SK-MEL-5 (cell line): Measurements from ENCODE around the gene EPB41L5. TPM values are rescaled to one million over a fixed set of nuclear protein-coding genes. Genes with fewer than 3 reads are reported as not detected.

Source experiments
- DNase-seq: peaks from one replicate; pipeline ENCODE4 v3.0.0-alpha.2; 2016; ENCODE audit warnings: low read depth, low spot score
- in situ Hi-C: cut with HindIII; loops from 2 replicates; pipeline ENCODE4 v1.10.0; 2016; ENCODE audit warnings: low sequenced_read_pairs, high pct_unique_total_duplicates, low pct_unique_long_range_greater_than_20kb
- total RNA-seq: library from RNA; depleted of rRNA; stranded (reverse); fragments of >200 nt; shearing (Covaris generic); gene quantifications from 2 replicates; pipeline ENCODE4 v1.2.3, GENCODE V29; 2014

Gene EPB41L5
- total RNA-seq, 1 experiment from 2014 or later, result 7.1 TPM

DNA sequence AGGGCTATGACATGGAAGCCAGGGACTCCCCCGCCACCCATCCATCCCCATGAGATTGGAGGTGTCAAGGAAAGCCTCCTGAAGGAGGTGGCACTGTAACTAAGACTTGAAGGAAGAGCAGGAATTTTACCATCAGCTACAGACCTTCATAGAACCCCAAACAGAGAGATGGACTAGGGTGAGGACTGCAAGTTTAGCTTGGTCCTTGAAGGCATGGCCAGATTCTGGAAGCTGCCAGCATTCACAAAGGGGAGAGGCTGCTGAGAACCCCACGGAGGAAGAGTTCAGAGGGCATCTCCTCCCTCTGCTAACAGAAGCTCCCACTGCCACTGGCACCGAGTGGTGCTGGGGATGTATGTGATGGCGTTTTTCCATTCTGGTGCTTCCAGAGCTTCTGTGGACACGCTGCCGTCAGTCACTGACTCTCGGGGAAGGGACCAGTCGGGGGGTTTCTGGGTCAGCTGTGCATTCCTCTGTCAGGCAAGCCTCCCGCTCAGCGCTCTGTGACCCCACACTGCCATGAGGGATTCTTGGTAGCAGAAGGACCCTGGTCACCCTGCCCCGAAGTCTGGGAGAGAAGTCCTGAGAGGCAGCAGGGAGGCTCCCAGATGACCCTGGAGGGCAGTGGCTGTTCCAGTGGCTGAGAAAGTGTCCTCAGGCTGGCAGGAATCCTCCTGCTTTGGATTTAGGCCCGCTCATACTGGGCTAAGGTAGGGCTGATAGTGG lies 192.2 kb downstream of the EPB41L5 start:
- no peak for DNase-seq
- in situ Hi-C loops, result no loop called here

GRCh38 chr2:120206022-120206581 lies 193.2 kb downstream of the EPB41L5 start:
- peak; percentile 34 for DNase-seq
- in situ Hi-C loops, result no loop called here

- in situ Hi-C loops, result no loop called here
- no peak for DNase-seq
These were observed 195.8 kb downstream of the EPB41L5 start for GRCh38 chr2:120208381-120209353.

GRCh38 chr2:120209427-120210269 lies 196.8 kb downstream of the EPB41L5 start:
- no peak for DNase-seq
- in situ Hi-C loops, result no loop called here

DNA sequence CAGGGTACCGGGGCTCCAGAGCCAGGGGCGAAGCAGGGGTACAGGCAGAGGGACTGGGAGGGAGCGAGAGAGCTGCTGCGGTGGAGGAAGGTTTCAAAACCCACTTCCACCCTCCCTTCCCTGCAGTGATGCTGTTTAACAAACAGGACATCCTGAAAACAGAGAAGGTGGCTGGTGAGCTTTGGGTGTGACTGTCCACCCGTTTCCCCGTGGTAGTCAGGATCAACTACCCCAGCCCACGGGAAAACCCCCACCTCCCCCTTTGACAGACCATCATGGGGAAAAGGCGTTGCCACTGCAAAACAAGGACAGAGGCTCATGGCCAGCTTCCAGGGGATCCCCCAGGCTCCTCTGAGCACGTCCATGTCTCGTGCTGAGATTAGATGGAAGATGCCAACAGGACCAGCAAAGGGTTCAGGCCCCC lies 197.4 kb downstream of the EPB41L5 start:
- in situ Hi-C loops, result no loop called here
- no peak for DNase-seq

DNA sequence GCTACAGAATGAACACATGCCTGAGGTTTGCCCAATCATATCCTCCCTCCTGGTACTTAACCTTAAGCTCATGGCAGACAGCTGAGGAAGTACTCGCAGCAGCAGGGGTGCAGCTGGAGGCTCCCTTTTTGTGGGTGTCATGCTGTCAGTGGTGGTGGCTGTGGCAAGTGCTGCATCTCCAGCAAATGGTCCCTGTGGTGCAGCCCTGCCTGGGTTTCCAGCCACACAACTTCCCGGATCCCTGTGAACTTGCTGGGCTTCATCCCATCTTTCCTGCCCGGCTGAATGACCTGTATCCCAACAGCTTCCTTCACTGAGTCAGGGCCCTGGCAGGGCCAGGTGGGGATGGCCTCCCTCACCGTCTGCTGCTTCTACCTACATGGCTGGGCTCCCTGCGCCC lies 205.3 kb downstream of the EPB41L5 start:
- in situ Hi-C loops, result no loop called here
- DNase-seq, result no peak

GRCh38 chr2:120219291-120219690 lies 206.4 kb downstream of the EPB41L5 start:
- in situ Hi-C loops, result no loop called here

GRCh38 chr2:120219766-120220165 lies 206.9 kb downstream of the EPB41L5 start:
- DNase-seq, result no peak
- in situ Hi-C loops, result no loop called here

More at GRCh38 chr2:120219291-120219690, 206.4 kb downstream of the EPB41L5 start:
- DNase-seq, result no peak

GRCh38 chr2:120220756-120221155 lies 207.9 kb downstream of the EPB41L5 start:
- in situ Hi-C loops, result no loop called here
- no peak for DNase-seq

GRCh38 chr2:120221616-120222015 lies 208.7 kb downstream of the EPB41L5 start:
- in situ Hi-C loops, result no loop called here
- no peak for DNase-seq

DNA sequence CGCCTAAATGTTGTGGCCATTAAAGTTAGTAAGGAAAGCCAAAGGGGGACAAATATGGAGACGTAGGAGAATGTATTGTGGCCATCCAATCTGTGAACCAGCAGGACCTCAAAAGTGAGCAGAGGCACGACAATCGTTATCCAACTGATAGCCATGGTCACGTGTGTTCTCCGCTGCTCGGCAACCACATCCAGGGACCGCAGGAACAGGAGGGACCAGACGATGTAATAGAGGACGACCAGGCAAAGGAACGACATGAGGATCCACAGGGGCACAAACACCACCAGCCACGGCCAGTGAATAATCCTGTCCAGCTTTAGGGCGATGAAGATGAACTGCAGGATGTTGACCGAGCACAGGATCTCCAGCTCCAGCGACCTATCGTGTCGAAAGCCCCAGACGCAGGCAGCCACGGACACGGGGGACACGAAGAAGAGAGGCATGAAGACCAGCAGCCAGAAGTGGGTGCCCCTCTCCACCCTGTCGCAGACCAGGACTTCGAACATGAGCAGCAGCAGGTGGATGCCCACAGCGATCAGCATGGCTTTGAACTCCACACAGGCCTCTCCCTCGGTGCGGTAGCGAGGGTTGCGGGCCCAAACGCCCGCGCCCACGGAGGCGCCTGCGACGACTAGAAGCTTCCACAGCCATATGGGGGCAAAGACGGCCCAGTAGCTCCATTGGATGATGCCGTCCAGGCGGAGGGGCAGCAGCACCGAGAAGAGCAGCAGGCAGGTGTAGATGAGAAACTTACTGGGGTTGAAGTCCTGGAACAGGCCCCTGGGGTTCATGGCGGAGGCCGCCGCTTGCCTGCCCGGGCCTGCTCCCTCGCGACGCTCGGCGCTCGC lies 209.5 kb downstream of the EPB41L5 start:
- in situ Hi-C loops, result no loop called here
- DNase-seq, result no peak

DNA sequence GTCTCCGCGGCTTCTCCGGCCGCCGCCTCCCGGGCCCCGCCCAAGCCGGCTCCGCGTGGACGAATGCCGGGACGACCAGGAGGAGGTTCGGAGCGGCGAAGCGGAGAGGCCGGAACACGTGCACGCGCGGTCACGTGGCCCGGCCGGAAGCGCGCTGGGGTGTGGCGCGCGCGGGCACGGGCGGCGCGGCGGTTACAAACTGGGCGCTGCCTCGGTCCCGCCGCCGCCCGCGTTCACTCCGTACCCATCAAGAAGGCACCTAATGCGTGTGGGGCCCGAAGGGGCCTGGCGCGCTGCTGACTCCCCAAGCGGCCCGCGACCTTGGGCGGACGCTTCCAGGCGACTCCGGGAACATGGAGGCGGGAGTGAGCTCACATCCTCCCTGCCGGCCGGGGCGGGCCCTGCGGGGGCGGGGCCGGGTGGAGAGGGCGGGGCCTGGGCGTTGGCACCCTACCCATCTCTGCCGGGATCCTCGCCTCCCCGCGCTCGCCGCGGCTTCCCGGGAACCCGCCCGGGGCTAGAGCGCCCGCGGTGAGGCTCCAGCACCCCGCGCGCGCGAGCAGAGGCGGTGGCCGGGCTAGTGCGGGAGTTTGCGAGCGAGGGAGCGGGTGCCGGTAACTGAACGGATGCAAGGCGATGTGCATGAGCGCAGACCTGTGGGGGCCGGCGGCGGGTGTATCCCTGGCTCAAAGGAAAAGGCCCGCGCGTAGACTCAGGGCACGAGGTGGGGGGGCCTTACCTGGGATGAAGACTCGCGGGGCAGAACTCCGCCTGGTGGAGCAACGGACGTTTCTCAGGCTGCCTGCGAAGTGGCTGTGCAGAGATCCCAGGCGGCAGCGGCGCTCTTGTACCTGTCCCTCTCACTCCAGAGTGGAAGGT lies 210.4 kb downstream of the EPB41L5 start, which contains the start of gene TMEM185B:
TSS of gene TMEM185B (minus strand) at position 367 of the 879 bp plus-strand sequence. CDS start 424 bp downstream, outside the sequence.
- peak; percentile 70 for DNase-seq
- in situ Hi-C loops, result no loop called here

GRCh38 chr2:120224256-120224655 lies 211.4 kb downstream of the EPB41L5 start:
- in situ Hi-C loops, result no loop called here
- no peak for DNase-seq

DNA sequence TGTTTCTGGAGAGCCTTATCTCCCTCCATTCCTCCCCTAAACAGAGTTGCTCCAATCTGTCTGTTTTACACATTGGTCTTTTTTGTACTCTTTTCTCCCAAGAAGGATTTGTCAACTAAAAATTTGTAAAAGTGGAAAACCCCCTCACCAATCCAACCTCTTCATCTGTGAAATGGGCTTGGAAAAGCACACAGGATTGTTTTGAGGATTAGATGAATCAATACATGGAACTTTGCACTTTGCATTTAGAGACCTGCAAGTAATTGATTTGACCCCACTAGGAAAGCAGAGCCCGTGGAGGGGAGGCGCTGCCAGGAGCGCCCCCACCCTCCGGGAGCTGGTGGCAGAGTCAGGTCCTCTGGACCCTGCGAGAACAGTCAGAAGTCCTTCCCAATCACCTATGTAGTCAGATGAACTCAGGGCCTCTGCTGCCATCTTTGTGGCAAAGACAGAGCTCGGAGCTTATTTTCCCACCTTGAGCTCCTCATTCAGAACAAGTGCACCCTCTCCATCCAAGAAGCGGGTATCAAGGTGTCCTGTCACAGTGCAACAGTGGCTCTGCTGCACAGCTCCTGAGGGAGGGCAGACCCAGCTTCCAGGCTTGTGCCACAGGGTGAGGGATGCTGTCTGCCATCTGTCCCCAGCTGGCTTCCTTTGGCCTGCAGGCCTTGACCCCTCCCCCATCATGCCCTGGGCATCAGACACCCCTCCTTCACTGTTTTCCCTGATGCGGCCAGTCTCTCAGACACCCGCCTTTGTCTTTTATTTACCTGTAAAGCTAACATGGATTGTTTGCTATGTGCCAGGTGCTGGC lies 212.1 kb downstream of the EPB41L5 start:
- in situ Hi-C loops, result no loop called here

GRCh38 chr2:120225549-120226065 lies 212.7 kb downstream of the EPB41L5 start:
- in situ Hi-C loops, result no loop called here
- DNase-seq, result no peak

More for the DNA sequence above, 212.1 kb downstream of the EPB41L5 start:
- no peak for DNase-seq
